ENCODE measurements around the gene SLC9A7.

SLC9A7 gene

GRCh38 chrX:46755671-46756070 is 3.2 kb downstream of the SLC9A7 start:
- Histone ChIP-seq H3K4me3 (ENCODE audit: low read depth, low read length) (no peak overlapping the region), H3K4me1 (no peaks in the 10 kb centered on the region), H3K4me2 (ENCODE audit: low read length) (no peak overlapping the region), H3K9me3 (ENCODE audit: control insufficient read depth, low read length) (no peaks in the 10 kb centered on the region), H3K27me3 (ENCODE audit: control insufficient read depth, insufficient read depth, low read length) (no peaks in the 10 kb centered on the region), H2AFZ (no peak overlapping the region), H3K36me3 (ENCODE audit: control insufficient read depth, insufficient read depth, low read length) (no peaks in the 10 kb centered on the region), H3K9ac (no peak overlapping the region), H3K79me2 (no peaks in the 10 kb centered on the region), H3K27ac (no peak overlapping the region)
- no peak for TF ChIP-seq CTCF (IDR thresholded peaks at IDR 0.05)

GRCh38 chrX:46754586-46755061 is 4.3 kb downstream of the SLC9A7 start:
- no peaks in the 10 kb centered on the region for H3K79me2 ChIP-seq
- no peak overlapping the region for H3K4me2 ChIP-seq (ENCODE audit: low read length)
- no peak overlapping the region for H2AFZ ChIP-seq
- H3K4me3 ChIP-seq (ENCODE audit: low read depth, low read length), result no peak overlapping the region
- TF ChIP-seq CTCF (IDR thresholded peaks at IDR 0.05), result no peak
- no peak overlapping the region for H3K27ac ChIP-seq
- no peaks in the 10 kb centered on the region for H3K27me3 ChIP-seq (ENCODE audit: control insufficient read depth, insufficient read depth, low read length)
- no peaks in the 10 kb centered on the region for H3K36me3 ChIP-seq (ENCODE audit: control insufficient read depth, insufficient read depth, low read length)
- no peaks in the 10 kb centered on the region for H3K9me3 ChIP-seq (ENCODE audit: control insufficient read depth, low read length)
- no peaks in the 10 kb centered on the region for H3K4me1 ChIP-seq
- H3K9ac ChIP-seq, result no peak overlapping the region

- H3K9me3 ChIP-seq (ENCODE audit: control insufficient read depth, low read length), result no peaks in the 10 kb centered on the region
- H3K27me3 ChIP-seq (ENCODE audit: control insufficient read depth, insufficient read depth, low read length), result no peaks in the 10 kb centered on the region
- no peaks in the 10 kb centered on the region for H3K36me3 ChIP-seq (ENCODE audit: control insufficient read depth, insufficient read depth, low read length)
- H3K27ac ChIP-seq, result no peak overlapping the region
- no peaks in the 10 kb centered on the region for H3K4me1 ChIP-seq
- H3K9ac ChIP-seq, result no peak overlapping the region
- no peak overlapping the region for H3K4me2 ChIP-seq (ENCODE audit: low read length)
- no peak overlapping the region for H3K4me3 ChIP-seq (ENCODE audit: low read depth, low read length)
- no peak for TF ChIP-seq CTCF (IDR thresholded peaks at IDR 0.05)
- H2AFZ ChIP-seq, result no peak overlapping the region
- no peaks in the 10 kb centered on the region for H3K79me2 ChIP-seq
Observed at GRCh38 chrX:46754036-46754435, 4.9 kb downstream of the SLC9A7 start.

GRCh38 chrX:46750889-46751288 is 8.0 kb downstream of the SLC9A7 start:
- no peak overlapping the region for H3K4me2 ChIP-seq (ENCODE audit: low read length)
- no peak overlapping the region for H3K9ac ChIP-seq
- H3K79me2 ChIP-seq, result no peaks in the 10 kb centered on the region
- no peaks in the 10 kb centered on the region for H3K27me3 ChIP-seq (ENCODE audit: control insufficient read depth, insufficient read depth, low read length)
- H3K4me3 ChIP-seq (ENCODE audit: low read depth, low read length), result no peak overlapping the region
- H3K4me1 ChIP-seq, result no peaks in the 10 kb centered on the region
- no peak overlapping the region for H2AFZ ChIP-seq
- H3K9me3 ChIP-seq (ENCODE audit: control insufficient read depth, low read length), result no peaks in the 10 kb centered on the region
- H3K27ac ChIP-seq, result no peak overlapping the region
- TF ChIP-seq CTCF (IDR thresholded peaks at IDR 0.05), result no peak
- no peaks in the 10 kb centered on the region for H3K36me3 ChIP-seq (ENCODE audit: control insufficient read depth, insufficient read depth, low read length)

- Histone ChIP-seq H3K4me3 (ENCODE audit: low read depth, low read length) (no peak overlapping the region), H3K4me2 (ENCODE audit: low read length) (no peak overlapping the region), H3K9me3 (ENCODE audit: control insufficient read depth, low read length) (no peaks in the 10 kb centered on the region), H3K36me3 (ENCODE audit: control insufficient read depth, insufficient read depth, low read length) (no peaks in the 10 kb centered on the region), H3K4me1 (no peaks in the 10 kb centered on the region), H3K27ac (no peak overlapping the region), H2AFZ (no peak overlapping the region), H3K27me3 (ENCODE audit: control insufficient read depth, insufficient read depth, low read length) (no peaks in the 10 kb centered on the region), H3K9ac (no peak overlapping the region), H3K79me2 (peaks cover 5% of the 10 kb centered on the region)
- TF ChIP-seq CTCF (IDR thresholded peaks at IDR 0.05), result no peak
Observed at GRCh38 chrX:46744009-46744408, 14.9 kb downstream of the SLC9A7 start.

All from parathyroid adenoma (tissue), 2 donors.